GM21737 (cell line): ENCODE measurements around the gene TAPT1.
"Not testable (repeated sequence)": the region's sequence is repeated elsewhere in the genome, so short reads cannot be mapped to it uniquely, and the experiment has no call there.

Experiments
- ATAC-seq: cut with Tn5 transposase; IDR thresholded peaks from one replicate; pipeline ENCODE4 v1.9.1; 2021; ENCODE audit warnings: mild to moderate bottlenecking, moderate library complexity; ENCODE audit not compliant: unreplicated experiment

The TAPT1 gene

DNA sequence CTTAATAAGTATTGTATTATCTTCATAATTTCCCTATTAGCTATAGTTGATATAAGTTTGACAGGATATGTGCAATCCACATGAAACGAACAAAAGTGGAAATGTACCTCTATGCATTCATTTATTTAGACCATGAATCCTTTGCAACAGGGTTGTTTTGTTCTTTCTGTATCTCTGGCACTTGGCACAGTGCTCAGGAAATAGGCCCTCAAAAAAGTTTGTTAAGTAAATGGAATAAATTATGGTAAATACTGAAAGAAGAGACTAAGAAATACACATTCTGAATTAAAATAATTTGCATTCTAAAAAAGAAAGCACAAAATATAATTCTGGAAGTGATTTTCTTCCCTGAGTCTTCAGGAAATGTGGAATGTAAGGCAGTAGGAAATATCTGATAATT, 39.3 kb downstream of the TAPT1 start:
- no peak for ATAC-seq

DNA sequence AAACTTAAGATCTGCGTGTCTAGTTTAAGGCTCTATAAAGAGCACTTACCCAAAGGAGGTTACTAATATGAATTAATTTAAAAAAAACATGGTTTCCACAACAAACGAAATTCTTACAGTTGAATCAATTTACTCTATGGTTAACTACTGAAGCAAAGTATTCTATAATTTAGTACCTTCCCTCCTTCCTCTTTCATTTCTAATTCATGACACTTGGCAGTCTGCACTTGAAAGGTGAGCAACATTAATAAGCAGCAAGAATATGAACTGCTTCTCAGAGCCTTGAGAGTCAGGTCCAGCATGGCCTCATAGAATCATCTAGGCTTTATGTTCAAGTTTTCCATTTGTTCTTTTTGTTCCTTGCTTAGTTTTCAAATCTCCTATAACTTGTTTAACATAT, 42.7 kb downstream of the TAPT1 start:
- no peak for ATAC-seq

DNA sequence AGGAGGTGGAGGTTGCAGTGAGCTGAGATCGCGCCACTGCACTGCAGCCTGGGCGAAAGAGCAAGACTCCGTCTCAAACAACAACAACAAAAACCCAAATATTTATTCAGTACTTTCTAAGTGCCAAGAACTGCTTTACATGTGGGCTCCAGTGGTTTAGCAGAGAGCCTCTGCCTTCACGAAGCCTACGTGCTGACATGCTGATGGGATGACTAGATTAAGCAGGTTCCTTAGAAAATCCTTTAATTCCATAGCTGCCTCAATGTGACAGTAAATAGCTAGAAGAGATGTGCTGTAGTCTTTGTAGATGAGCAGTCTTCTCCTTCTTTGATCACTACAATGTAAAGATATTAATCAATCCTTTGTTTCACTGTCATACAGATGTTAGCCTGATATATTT, 49.6 kb downstream of the TAPT1 start:
- no peak for ATAC-seq

DNA sequence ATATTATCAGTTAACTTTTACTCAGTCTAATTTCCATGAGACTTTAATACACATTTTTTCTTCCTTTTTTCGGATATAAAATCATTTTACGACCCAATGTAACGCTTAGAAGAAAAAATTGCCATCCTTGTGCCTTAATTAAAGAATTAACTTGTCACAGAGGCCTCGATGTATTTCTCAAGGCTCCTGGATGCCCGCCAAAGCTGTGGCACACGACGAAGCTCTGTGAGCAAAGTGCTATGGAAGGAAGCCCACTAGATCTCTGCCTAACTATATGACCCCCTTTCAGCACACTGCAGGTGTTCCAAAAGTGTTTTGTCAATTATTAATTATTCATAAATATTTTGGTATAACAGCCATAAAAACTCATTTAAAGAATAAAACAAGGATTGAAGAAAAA, 54.4 kb downstream of the TAPT1 start:
- ATAC-seq, result no peak

DNA sequence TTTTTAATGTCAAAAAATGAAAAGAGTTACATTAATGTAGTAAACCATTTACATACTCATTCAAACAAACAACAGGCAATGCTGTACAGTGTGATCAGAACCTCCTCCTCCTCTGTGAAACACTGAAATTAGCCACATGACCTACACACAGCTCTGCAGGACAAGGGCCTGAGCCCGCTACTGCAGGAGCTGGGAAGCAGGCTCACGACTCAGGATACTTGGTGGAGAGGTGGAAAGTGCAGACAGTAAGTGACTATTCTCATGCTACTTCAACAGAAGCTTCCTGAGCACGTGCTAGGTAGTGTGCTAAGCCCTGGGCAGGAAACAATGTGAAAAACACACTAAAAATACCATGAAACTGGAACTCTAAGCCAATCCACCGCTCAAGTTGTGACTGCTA, 56.8 kb downstream of the TAPT1 start:
- ATAC-seq, result no peak

DNA sequence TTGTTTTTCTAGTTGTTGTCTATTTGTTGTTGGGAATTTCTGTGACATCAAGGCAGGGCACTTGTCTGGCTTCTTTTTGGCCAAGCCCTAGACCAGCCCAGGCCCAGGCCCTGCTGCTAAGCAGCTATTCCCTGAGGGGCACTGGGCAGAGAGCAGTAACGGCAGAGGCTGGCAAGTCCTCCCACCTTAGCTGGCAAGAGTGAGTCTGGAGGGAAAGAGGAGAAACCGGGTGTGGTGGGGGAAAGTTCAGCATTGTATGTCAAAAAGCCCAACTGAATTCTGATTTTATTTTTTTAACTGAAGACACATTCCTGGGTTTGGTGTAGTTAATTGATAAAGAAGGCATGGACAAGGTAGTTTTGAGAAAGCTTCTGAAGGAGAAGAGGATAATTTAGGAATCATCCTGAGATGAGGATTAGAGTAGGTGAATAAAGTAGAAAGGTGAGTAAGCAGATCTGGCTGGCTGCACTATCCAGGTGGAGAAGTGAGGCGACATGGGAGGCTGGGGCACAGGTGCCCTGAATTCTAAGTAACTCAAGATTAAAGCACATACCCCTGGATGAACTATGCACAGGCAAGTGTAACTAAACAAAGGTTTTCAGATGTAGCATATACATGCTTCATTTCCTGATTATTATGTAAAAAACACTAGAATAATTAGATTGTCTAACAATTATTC, 57.4 kb downstream of the TAPT1 start:
- ATAC-seq, result no peak

DNA sequence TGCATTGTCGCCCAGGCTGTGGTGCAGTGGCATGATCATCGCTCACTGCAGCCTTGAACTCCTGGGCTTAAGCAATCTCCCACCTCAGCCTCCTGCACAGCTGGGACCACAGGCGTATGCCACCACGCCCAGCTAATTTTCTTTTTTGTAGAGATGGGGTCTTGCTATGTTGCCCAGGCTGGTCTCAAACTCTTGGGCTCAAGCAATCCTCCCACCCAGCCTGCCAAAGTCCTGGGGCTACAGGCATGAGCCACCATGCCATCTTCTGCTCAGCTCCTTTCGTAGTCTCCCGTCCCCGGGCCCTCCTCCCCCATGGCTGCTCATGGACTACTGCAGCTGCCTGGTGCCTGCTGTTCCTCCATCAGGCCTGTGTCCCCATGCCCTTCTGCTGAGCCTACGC, 58.1 kb downstream of the TAPT1 start:
- no peak for ATAC-seq

DNA sequence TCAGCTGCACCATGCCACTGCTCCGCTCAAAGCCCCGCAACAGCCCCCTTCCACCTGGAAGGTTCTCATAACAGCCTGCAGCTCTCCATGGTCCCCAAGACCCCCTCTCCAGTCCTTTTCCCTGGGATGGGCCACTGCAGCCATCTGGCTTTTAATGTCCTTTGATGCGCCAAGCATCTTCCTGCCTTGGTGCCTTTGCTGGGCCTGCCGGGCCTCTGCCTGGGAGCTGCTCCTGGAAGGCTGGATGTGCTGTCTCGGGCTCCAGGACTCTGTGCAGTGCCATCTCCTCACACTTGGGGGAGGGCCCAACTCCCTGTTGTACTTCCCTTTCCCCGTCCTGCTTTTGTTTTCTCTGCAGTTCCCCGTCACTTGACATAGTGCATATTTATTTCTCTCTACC, 60.3 kb downstream of the TAPT1 start:
- ATAC-seq, result no peak

- no peak for ATAC-seq
Measured at GRCh38 chr4:16162891-16163290, 63.4 kb downstream of the TAPT1 start.

- no peak for ATAC-seq
Measured at GRCh38 chr4:16161851-16162408, 64.3 kb downstream of the TAPT1 start.

DNA sequence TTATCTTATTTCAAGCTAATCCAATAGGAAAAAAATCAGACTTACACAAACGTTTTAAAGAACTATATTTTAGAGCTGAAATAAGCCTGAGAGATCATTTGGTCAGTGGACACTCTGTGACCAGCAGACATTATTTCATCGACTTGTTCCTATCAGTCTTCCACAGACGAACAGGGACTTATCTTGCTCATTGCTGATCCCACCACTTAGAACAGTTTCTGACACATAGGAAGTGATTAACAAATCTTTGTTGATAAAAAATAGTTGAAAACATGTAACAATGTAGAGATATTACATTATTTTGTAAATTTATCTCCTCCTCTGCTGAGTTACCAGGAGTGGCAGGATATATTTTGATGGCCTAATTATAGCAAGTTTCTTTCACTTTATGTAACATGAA, 65.8 kb downstream of the TAPT1 start:
- no peak for ATAC-seq

GRCh38 chr4:16159286-16159685, 67.0 kb downstream of the TAPT1 start:
- ATAC-seq, result no peak

- ATAC-seq, result no peak
Measured at GRCh38 chr4:16158504-16158852, 67.8 kb downstream of the TAPT1 start.

DNA sequence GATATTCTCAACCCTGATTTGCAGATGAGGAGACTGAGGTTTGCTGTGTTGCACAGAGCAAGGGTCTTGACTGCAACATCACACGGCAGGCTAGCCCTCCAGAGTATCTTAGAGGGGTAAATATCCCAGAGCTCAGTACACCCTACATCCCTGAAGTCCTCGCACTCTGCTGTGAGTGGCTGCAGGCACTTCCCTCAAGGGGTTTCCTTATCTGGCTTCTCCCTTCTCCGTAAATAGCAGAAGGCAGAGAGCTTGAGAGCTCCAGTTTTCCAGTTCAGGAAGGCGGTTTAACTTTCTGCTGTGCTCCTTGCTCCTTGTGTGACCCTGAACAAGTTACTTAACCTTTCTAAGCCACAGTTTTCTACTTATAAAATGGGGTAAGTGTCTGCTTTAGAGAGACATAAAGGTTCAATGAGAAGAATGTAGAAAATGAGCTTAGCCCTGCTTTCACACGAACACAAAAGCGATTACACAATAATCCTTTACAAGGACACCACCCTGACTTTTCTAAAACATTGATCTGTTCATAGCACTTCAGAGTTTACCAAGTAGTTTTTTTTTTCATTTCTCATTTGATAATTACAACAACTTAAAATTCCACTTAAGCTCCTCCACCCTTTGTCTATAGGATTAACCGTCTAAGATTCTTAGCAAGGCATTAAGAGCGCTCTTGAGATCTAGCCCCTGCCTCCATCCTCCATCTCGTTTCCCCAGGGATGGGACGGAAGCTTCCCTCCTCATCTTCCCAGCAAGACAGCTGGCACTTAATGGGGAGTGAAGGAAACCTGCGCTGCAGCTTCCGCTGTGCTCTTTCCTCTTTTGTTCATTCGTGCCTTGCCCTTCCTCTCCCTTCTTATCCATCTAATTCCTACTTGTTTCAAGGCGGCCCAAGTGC, 68.4 kb downstream of the TAPT1 start:
- no peak for ATAC-seq

GRCh38 chr4:16155528-16156169, 70.6 kb downstream of the TAPT1 start:
- ATAC-seq, result no peak

GRCh38 chr4:16154451-16154850, 71.8 kb downstream of the TAPT1 start:
- ATAC-seq, result no peak

- no peak for ATAC-seq
Measured at GRCh38 chr4:16150716-16151115, 75.6 kb downstream of the TAPT1 start.

DNA sequence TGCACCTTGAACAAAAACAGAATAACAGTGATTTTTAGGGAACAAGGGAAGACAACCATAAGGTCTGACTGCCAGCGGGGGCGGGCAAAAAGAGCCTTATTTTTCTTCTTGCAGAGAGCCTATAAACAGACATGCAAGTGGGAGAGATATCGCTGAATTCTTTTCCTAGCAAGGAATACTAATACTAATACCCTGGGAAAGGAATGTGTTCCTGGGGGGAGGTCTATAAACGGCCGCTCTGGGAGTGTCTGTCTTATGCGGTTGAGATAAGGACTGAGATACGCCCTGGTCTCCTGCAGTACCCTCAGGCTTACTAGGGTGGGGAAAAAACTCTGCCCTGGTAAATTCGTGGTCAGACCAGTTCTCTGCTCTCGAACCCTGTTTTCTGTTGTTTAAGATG, 81.4 kb downstream of the TAPT1 start:
- ATAC-seq, result not testable (repeated sequence)

GRCh38 chr4:16142598-16143310, 83.5 kb downstream of the TAPT1 start:
- no peak for ATAC-seq

- ATAC-seq, result no peak
Measured at GRCh38 chr4:16140879-16141249, 85.4 kb downstream of the TAPT1 start.

DNA sequence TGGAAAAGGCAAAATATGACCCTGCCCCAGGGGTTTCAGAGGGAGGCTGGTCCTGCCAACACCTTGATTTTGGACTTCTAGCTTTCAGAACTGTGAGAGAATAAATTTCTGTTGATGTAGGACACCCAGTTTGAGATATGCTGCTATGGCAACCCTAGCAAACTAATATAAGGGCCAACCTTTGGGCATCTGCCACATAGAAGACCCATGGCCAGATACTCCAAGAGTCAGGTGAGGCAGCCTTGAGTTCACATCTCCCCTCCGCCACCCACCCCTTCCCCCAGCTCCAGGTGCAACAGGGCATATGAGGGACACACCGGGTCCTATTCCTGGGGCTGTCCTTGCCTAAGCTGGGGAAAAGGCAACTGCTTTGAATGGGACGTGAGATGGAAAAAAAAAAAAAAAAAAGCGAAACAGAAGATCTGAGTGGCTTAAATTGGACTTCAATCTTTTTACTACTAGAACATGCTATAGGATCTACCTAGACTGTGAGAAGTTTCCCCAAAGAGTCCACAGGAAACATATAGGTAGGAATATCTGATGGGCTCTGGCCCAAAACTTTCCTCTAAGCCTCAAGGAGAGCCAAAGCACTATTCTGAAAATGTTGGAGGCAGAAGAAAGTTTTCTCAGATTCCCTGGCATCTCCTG, 85.9 kb downstream of the TAPT1 start:
- ATAC-seq, result no peak
